ENCODE measurements around the gene ALKBH7.
A peak's percentile ranks its signal among the peaks of the same experiment; 100 is the strongest.
"Not testable (repeated sequence)": the region's sequence is repeated elsewhere in the genome, so short reads cannot be mapped to it uniquely, and the experiment has no call there.

Gene ALKBH7

GRCh38 chr19:6372594-6373095, at the start of gene ALKBH7:
ALKBH7 (plus strand) TSS chr19:6372794; CDS start chr19:6372821, 27 bp downstream.
- Mint-ChIP-seq H3K4me3 (peak within 1 kb of the TSS; percentile 81), H3K4me1 (ENCODE audit: low read depth) (peaks cover 13% of the 10 kb centered on the region), H3K27me3 (no peaks in the 10 kb centered on the region), H3K9me3 (no peaks in the 10 kb centered on the region), H3K27ac (peak within 1 kb of the TSS; percentile 86), H3K36me3 (ENCODE audit: low read depth) (peaks cover 17% of the 10 kb centered on the region)

- H3K36me3 Mint-ChIP-seq (ENCODE audit: low read depth): no peaks in the 10 kb centered on the region
- no peaks in the 10 kb centered on the region for H3K9me3 Mint-ChIP-seq
- H3K4me1 Mint-ChIP-seq (ENCODE audit: low read depth): no peaks in the 10 kb centered on the region
- H3K4me3 Mint-ChIP-seq: no peak overlapping the region
- H3K27me3 Mint-ChIP-seq: no peaks in the 10 kb centered on the region
- no peak overlapping the region for H3K27ac Mint-ChIP-seq
Measured at GRCh38 chr19:6324757-6325156, 47.8 kb upstream of the ALKBH7 start.

- H3K9me3 Mint-ChIP-seq: no peaks in the 10 kb centered on the region
- no peak overlapping the region for H3K4me3 Mint-ChIP-seq
- no peaks in the 10 kb centered on the region for H3K36me3 Mint-ChIP-seq (ENCODE audit: low read depth)
- H3K27ac Mint-ChIP-seq: no peak overlapping the region
- no peaks in the 10 kb centered on the region for H3K4me1 Mint-ChIP-seq (ENCODE audit: low read depth)
- H3K27me3 Mint-ChIP-seq: no peaks in the 10 kb centered on the region
Measured at GRCh38 chr19:6325614-6326013, 47.0 kb upstream of the ALKBH7 start.

- Mint-ChIP-seq H3K9me3 (no peaks in the 10 kb centered on the region), H3K4me3 (no peak overlapping the region), H3K36me3 (ENCODE audit: low read depth) (no peaks in the 10 kb centered on the region), H3K27me3 (no peaks in the 10 kb centered on the region), H3K4me1 (ENCODE audit: low read depth) (no peaks in the 10 kb centered on the region), H3K27ac (no peak overlapping the region)
Measured at GRCh38 chr19:6326815-6327214, 45.8 kb upstream of the ALKBH7 start.

GRCh38 chr19:6333439-6333838, 39.2 kb upstream of the ALKBH7 start, which contains the start of gene ACER1:
ACER1 (minus strand) TSS chr19:6333612; CDS start chr19:6333551, 61 bp downstream.
- Mint-ChIP-seq H3K4me1 (ENCODE audit: low read depth) (no peaks in the 10 kb centered on the region), H3K9me3 (no peaks in the 10 kb centered on the region), H3K27ac (no peak within 1 kb of the TSS), H3K4me3 (no peak within 1 kb of the TSS), H3K27me3 (no peaks in the 10 kb centered on the region), H3K36me3 (ENCODE audit: low read depth) (no peaks in the 10 kb centered on the region)

- Mint-ChIP-seq H3K36me3 (ENCODE audit: low read depth) (no peaks in the 10 kb centered on the region), H3K27ac (no peak overlapping the region), H3K4me3 (no peak overlapping the region), H3K27me3 (no peaks in the 10 kb centered on the region), H3K4me1 (ENCODE audit: low read depth) (no peaks in the 10 kb centered on the region), H3K9me3 (no peaks in the 10 kb centered on the region)
Measured at GRCh38 chr19:6334490-6335285, 37.9 kb upstream of the ALKBH7 start.

- Mint-ChIP-seq H3K4me3 (no peak overlapping the region), H3K36me3 (ENCODE audit: low read depth) (peaks cover 7% of the 10 kb centered on the region), H3K27me3 (no peaks in the 10 kb centered on the region), H3K27ac (no peak overlapping the region), H3K4me1 (ENCODE audit: low read depth) (peaks cover 8% of the 10 kb centered on the region), H3K9me3 (no peaks in the 10 kb centered on the region)
Measured at GRCh38 chr19:6340493-6341201, 31.9 kb upstream of the ALKBH7 start.

- Mint-ChIP-seq H3K9me3 (no peaks in the 10 kb centered on the region), H3K27ac (no peak overlapping the region), H3K4me3 (no peak overlapping the region), H3K36me3 (ENCODE audit: low read depth) (peaks cover 7% of the 10 kb centered on the region), H3K4me1 (ENCODE audit: low read depth) (peaks cover 8% of the 10 kb centered on the region), H3K27me3 (no peaks in the 10 kb centered on the region)
Measured at GRCh38 chr19:6343462-6343861, 29.1 kb upstream of the ALKBH7 start.

- not testable (repeated sequence) for H3K27ac Mint-ChIP-seq; H3K4me3 Mint-ChIP-seq; H3K27me3 Mint-ChIP-seq; H3K4me1 Mint-ChIP-seq (ENCODE audit: low read depth); H3K36me3 Mint-ChIP-seq (ENCODE audit: low read depth); H3K9me3 Mint-ChIP-seq
Measured at GRCh38 chr19:6349271-6349670, 23.3 kb upstream of the ALKBH7 start.

GRCh38 chr19:6350688-6351087, 21.9 kb upstream of the ALKBH7 start:
- no peaks in the 10 kb centered on the region for H3K27me3 Mint-ChIP-seq
- no peak overlapping the region for H3K4me3 Mint-ChIP-seq
- peaks cover 5% of the 10 kb centered on the region for H3K36me3 Mint-ChIP-seq (ENCODE audit: low read depth)
- H3K27ac Mint-ChIP-seq: no peak overlapping the region
- H3K4me1 Mint-ChIP-seq (ENCODE audit: low read depth): no peaks in the 10 kb centered on the region
- no peaks in the 10 kb centered on the region for H3K9me3 Mint-ChIP-seq

GRCh38 chr19:6352381-6353165, 20.0 kb upstream of the ALKBH7 start:
- Mint-ChIP-seq H3K9me3 (no peaks in the 10 kb centered on the region), H3K4me1 (ENCODE audit: low read depth) (no peaks in the 10 kb centered on the region), H3K36me3 (ENCODE audit: low read depth) (peaks cover 5% of the 10 kb centered on the region), H3K27me3 (no peaks in the 10 kb centered on the region), H3K27ac (no peak overlapping the region), H3K4me3 (no peak overlapping the region)

- Mint-ChIP-seq H3K4me1 (ENCODE audit: low read depth) (no peaks in the 10 kb centered on the region), H3K27ac (no peak overlapping the region), H3K27me3 (no peaks in the 10 kb centered on the region), H3K9me3 (no peaks in the 10 kb centered on the region), H3K4me3 (no peak overlapping the region), H3K36me3 (ENCODE audit: low read depth) (peaks cover 5% of the 10 kb centered on the region)
Measured at GRCh38 chr19:6354098-6354674, 18.4 kb upstream of the ALKBH7 start.

GRCh38 chr19:6355321-6356040, 17.1 kb upstream of the ALKBH7 start:
- not testable (repeated sequence) for H3K4me1 Mint-ChIP-seq (ENCODE audit: low read depth); H3K9me3 Mint-ChIP-seq; H3K27me3 Mint-ChIP-seq; H3K27ac Mint-ChIP-seq; H3K4me3 Mint-ChIP-seq; H3K36me3 Mint-ChIP-seq (ENCODE audit: low read depth)

GRCh38 chr19:6357174-6357573, 15.4 kb upstream of the ALKBH7 start:
- Mint-ChIP-seq H3K27ac (no peak overlapping the region), H3K4me1 (ENCODE audit: low read depth) (peaks cover 3% of the 10 kb centered on the region)

More at GRCh38 chr19:6357174-6357573, 15.4 kb upstream of the ALKBH7 start:
- Mint-ChIP-seq H3K9me3 (no peaks in the 10 kb centered on the region), H3K36me3 (ENCODE audit: low read depth) (peaks cover 1% of the 10 kb centered on the region), H3K4me3 (no peak overlapping the region), H3K27me3 (no peaks in the 10 kb centered on the region)

All from stimulated activated naive CD8-positive, alpha-beta T cell treated with anti-CD3 and anti-CD28 coated beads, Interleukin-15, Interleukin-2, amounts not matched to agents 100 ng/mL and 50 ng/mL, for 24 hours (primary cell).